CD4-positive, alpha-beta T cell (primary cell): ENCODE results near the gene SFTA2. TPM values are rescaled to one million over a fixed set of nuclear protein-coding genes. Genes with fewer than 3 reads are reported as not detected.

Experiments used
- ATAC-seq: fragments of 200-7000 bp; cut with Tn5 transposase; one replicate; pipeline ENCODE4 v1.10.0; 2022; ENCODE audit warnings: mild to moderate bottlenecking; ENCODE audit not compliant: poor library complexity
- CTCF ChIA-PET: fragments of 350-600 bp; sonication (Branson Sonifier 250); formaldehyde crosslinking; loops from one replicate; lab custom pipeline; 2021; ENCODE audit warnings: antibody characterized with exemption, inconsistent platforms; lab: Charles Lee
- POLR2A ChIA-PET: fragments of 350-600 bp; sonication (Branson Sonifier 250); formaldehyde crosslinking; loops from one replicate; lab custom pipeline; 2021; ENCODE audit warnings: antibody characterized with exemption, inconsistent platforms; lab: Charles Lee
- DNase-seq, 14 experiments: peaks; one replicate each; pipeline ENCODE4 v3.0.0-alpha.2; 2013 to 2020; ENCODE audit warnings: mixed read lengths in 2 of 14
- H3K27ac ChIP-seq, 2 donors: one replicate each; pipeline versions ENCODE4 v1.5.1 to v1.7.0; 2013; ENCODE audit warnings: low read length in 2 of 2, low read depth in 1 of 2, mild to moderate bottlenecking in 1 of 2
- H3K27me3 ChIP-seq, 2 experiments: 1 replicate in 1 of 2; 2 replicates in 1 of 2; pipeline versions ENCODE4 v1.6.1 to v1.7.0; 2013; ENCODE audit warnings: low read length in 2 of 2, control low read depth in 1 of 2, mild to moderate bottlenecking in 1 of 2, moderate library complexity in 1 of 2; ENCODE audit not compliant: insufficient read depth in 2 of 2, control insufficient read depth in 1 of 2
- H3K36me3 ChIP-seq: one replicate; pipeline ENCODE4 v1.6.1; 2013; ENCODE audit warnings: low read length, control low read depth; ENCODE audit not compliant: insufficient read depth
- H3K4me1 ChIP-seq: one replicate; pipeline ENCODE4 v1.6.1; 2013; ENCODE audit warnings: low read length, control low read depth; ENCODE audit not compliant: insufficient read depth
- H3K4me3 ChIP-seq: one replicate; pipeline ENCODE4 v1.5.1; 2013; ENCODE audit warnings: mild to moderate bottlenecking, low read length, moderate library complexity
- H3K9me3 ChIP-seq, 2 experiments: 1 replicate in 1 of 2; 2 replicates in 1 of 2; pipeline versions ENCODE4 v1.6.1 to v1.7.0; 2013; ENCODE audit warnings: low read length in 2 of 2, mild to moderate bottlenecking in 2 of 2, control low read depth in 1 of 2, moderate library complexity in 1 of 2; ENCODE audit not compliant: control insufficient read depth in 1 of 2, insufficient read depth in 1 of 2
- H3K27ac Mint-ChIP-seq: one replicate; pipeline ENCODE4 v1.8.0; 2020; ENCODE audit warnings: mixed read lengths
- H3K27me3 Mint-ChIP-seq: one replicate; pipeline ENCODE4 v1.8.0; 2021; ENCODE audit warnings: mixed read lengths
- H3K36me3 Mint-ChIP-seq: one replicate; pipeline ENCODE4 v1.8.0; 2021; ENCODE audit warnings: low read depth, mixed read lengths
- H3K4me1 Mint-ChIP-seq: one replicate; pipeline ENCODE4 v1.8.0; 2021; ENCODE audit warnings: low read depth, mixed read lengths
- H3K4me3 Mint-ChIP-seq: one replicate; pipeline ENCODE4 v1.8.0; 2020; ENCODE audit warnings: mild to moderate bottlenecking, mixed read lengths
- H3K9me3 Mint-ChIP-seq: one replicate; pipeline ENCODE4 v1.8.0; 2020; ENCODE audit warnings: mixed read lengths
- intact Hi-C, 2 experiments: fragments of 100-400 bp; cut with DNase I in 1 of 2; cut with micrococcal nuclease in 1 of 2; formaldehyde crosslinking; loops; one replicate each; pipeline versions ENCODE4 v1.15.1 to v1.9.0; 2023 to 2025; cut with DNase I, micrococcal nuclease
- total RNA-seq, 174 experiments: library from RNA in 2 of 174; stranded (reverse) in 2 of 174; gene quantifications; one replicate each; pipeline ENCODE4 v1.2.3 and lab custom pipeline; 2021 to 2026
- TF ChIP-seq, protein P1 (sequence below): fragments of 200-600 bp; IDR thresholded peaks from one replicate; pipeline ENCODE4 v1.8.0; 2022; ENCODE audit warnings: antibody characterized with exemption, mild to moderate bottlenecking

Gene SFTA2
- total RNA-seq, 2 experiments from 2014 or later: not detected

DNA sequence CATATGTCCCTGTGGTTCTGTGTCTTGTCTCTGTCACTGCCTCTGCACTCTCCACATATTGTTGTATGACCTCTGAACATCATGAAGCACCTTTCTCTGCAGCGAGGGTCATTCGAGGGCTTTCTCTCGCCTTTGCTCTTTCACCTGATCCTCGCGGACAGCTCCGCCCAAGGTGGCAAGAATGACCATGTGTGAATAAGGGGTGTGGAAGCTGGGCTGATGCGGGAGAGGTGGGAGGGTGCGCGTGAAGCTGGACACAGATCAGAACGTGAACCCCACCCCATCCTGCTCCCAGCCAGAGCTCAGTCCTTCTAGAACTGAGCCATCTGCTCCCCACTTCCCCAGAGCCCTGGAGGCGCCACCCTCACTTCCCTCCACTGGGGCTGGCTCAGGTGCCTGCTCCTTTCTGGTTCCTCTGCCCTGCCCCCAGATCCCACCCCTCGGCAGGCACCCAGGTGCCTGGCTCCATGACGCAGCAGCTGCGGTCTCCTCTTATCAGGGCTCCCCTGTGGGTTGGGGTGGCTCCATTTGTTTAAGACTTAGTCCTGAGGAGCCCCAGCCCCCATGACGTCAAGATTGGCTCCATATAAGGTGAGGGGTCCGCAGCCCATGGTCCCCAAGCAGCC, 8.5 kb upstream of the SFTA2 start, which contains the start of gene MUCL3:
TSS of gene MUCL3 (plus strand) at position 613 of the 626 bp plus-strand sequence. CDS start 27 bp downstream, outside the sequence.
- H3K4me1 Mint-ChIP-seq: no peaks in the 10 kb centered on the region
- no peak within 1 kb of the TSS for H3K4me3 Mint-ChIP-seq
- POLR2A ChIA-PET: interaction anchor here (0.6 kb wide), 1 partner anchor 335 kb away, joined by 3 read pairs; no protein-coding TSS in a partner anchor
- Histone ChIP-seq H3K36me3 (no peaks in the 10 kb centered on the region), H3K27ac (no peak within 1 kb of the TSS), H3K27me3 (peaks cover 34 to 41% of the 10 kb centered on the region in 2 experiments), H3K4me3 (no peak within 1 kb of the TSS), H3K4me1 (peaks cover 4% of the 10 kb centered on the region), H3K9me3 (peaks cover 0 to 3% of the 10 kb centered on the region in 2 experiments)
- TF ChIP-seq, protein P1, sequence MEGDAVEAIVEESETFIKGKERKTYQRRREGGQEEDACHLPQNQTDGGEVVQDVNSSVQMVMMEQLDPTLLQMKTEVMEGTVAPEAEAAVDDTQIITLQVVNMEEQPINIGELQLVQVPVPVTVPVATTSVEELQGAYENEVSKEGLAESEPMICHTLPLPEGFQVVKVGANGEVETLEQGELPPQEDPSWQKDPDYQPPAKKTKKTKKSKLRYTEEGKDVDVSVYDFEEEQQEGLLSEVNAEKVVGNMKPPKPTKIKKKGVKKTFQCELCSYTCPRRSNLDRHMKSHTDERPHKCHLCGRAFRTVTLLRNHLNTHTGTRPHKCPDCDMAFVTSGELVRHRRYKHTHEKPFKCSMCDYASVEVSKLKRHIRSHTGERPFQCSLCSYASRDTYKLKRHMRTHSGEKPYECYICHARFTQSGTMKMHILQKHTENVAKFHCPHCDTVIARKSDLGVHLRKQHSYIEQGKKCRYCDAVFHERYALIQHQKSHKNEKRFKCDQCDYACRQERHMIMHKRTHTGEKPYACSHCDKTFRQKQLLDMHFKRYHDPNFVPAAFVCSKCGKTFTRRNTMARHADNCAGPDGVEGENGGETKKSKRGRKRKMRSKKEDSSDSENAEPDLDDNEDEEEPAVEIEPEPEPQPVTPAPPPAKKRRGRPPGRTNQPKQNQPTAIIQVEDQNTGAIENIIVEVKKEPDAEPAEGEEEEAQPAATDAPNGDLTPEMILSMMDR: no peak
- no peaks in the 10 kb centered on the region for H3K36me3 Mint-ChIP-seq
- CTCF ChIA-PET: interaction anchor here (0.5 to 0.7 kb wide), 2 partner anchors 232 to 608 kb away, joined by 3 read pairs; no protein-coding TSS in a partner anchor
- DNase-seq: no peak
- intact Hi-C loops: no loop called here
- peaks cover 53% of the 10 kb centered on the region for H3K27me3 Mint-ChIP-seq
- H3K27ac Mint-ChIP-seq: no peak within 1 kb of the TSS
- no peaks in the 10 kb centered on the region for H3K9me3 Mint-ChIP-seq
- ATAC-seq: no peak

DNA sequence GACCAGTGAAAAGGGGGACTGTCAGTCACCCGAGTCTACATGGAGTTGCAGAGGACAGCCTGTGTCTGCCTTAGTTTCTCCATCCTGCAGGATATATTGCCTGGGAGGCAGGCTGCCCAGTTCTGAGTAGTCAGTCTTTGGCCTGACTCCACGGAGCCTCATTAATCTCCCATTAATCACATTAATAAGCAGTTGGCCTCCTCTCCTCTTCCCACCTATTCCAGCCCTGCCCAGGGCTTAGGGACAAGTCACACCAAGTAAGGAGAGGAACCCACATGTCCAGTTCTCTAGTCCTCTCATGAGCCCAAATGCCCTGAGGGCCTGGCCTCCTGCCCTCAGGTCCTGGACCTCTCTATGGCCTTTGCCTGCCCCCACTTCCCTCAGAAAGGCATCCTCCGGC, 7.5 kb upstream of the SFTA2 start:
- TF ChIP-seq, protein P1: no peak
- no peaks in the 10 kb centered on the region for H3K9me3 Mint-ChIP-seq
- H3K4me1 ChIP-seq: peaks cover 4% of the 10 kb centered on the region
- peaks cover 47% of the 10 kb centered on the region for H3K27me3 Mint-ChIP-seq
- ATAC-seq (no peak), DNase-seq (no peak)
- no peak overlapping the region for H3K27ac Mint-ChIP-seq
- H3K4me3 Mint-ChIP-seq: no peak overlapping the region
- CTCF ChIA-PET: no interaction called here
- H3K27ac ChIP-seq: no peak overlapping the region
- POLR2A ChIA-PET: no interaction called here
- H3K36me3 ChIP-seq: no peaks in the 10 kb centered on the region
- H3K4me3 ChIP-seq: no peak overlapping the region
- no peaks in the 10 kb centered on the region for H3K4me1 Mint-ChIP-seq
- H3K27me3 ChIP-seq: peaks cover 23 to 41% of the 10 kb centered on the region in 2 experiments
- H3K9me3 ChIP-seq: peaks cover 0 to 3% of the 10 kb centered on the region in 2 experiments
- intact Hi-C loops: loop anchor here in 1 of 2 experiments (10.0 kb wide), 1 partner anchor 175 kb away; the partner anchor contains the start of genes C6orf15 and PSORS1C1
- H3K36me3 Mint-ChIP-seq: no peaks in the 10 kb centered on the region

DNA sequence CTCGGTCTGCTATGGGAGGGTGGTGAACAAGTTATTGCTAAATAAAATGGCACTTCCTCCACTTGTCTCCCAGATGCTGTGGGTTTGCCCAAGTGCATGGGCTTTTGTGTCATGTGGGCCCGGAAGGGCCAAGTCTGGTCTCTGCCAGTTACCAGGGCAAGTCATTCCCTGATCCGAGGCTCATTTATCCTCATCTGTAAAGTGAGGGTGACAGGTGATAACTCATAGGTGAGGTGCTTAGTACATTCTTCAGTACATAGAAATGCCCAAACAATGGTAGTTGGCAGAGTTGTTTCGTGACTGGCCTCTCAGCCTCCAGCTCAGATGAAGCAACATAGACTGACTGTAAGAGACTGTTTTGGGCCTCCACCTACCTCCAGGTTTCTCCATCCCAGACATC, 6.8 kb upstream of the SFTA2 start:
- ChIA-PET POLR2A (no interaction called here), CTCF (no interaction called here)
- Mint-ChIP-seq H3K4me3 (no peak overlapping the region), H3K27ac (no peak overlapping the region), H3K27me3 (peaks cover 40% of the 10 kb centered on the region), H3K36me3 (no peaks in the 10 kb centered on the region), H3K4me1 (no peaks in the 10 kb centered on the region), H3K9me3 (no peaks in the 10 kb centered on the region)
- DNase-seq: no peak
- peaks cover 4% of the 10 kb centered on the region for H3K4me1 ChIP-seq
- intact Hi-C loops: loop anchor here in 1 of 2 experiments (10.0 kb wide), 1 partner anchor 176 kb away; the partner anchor contains the start of genes C6orf15 and PSORS1C1
- TF ChIP-seq, protein P1: no peak
- H3K36me3 ChIP-seq: no peaks in the 10 kb centered on the region
- peaks cover 19 to 37% of the 10 kb centered on the region in 2 experiments for H3K27me3 ChIP-seq
- ATAC-seq: no peak
- H3K9me3 ChIP-seq: peaks cover 0 to 3% of the 10 kb centered on the region in 2 experiments
- H3K27ac ChIP-seq: no peak overlapping the region
- H3K4me3 ChIP-seq: no peak overlapping the region
